SK-N-SH (cell line): ENCODE data around the gene ASPG. TPM values are rescaled to one million over a fixed set of nuclear protein-coding genes. Genes with fewer than 3 reads are reported as not detected.

Experiments used
- CTCF ChIA-PET: fragments of 300-600, 350-600 bp; formaldehyde crosslinking; extraction: SDS; loops from one replicate; lab custom pipeline; 2021; lab: Yijun Ruan, JAX
- POLR2A ChIA-PET: fragments of 350-600 bp; sonication (Branson Sonifier 250); formaldehyde crosslinking; extraction: SDS; loops from one replicate; lab custom pipeline; 2020; ENCODE audit warnings: antibody characterized with exemption, inconsistent platforms; lab: Yijun Ruan, JAX
- DNase-seq: peaks from one replicate; pipeline ENCODE4 v3.0.0; 2012
- H2AFZ ChIP-seq: fragments of 200-600 bp; sonication (generic); 2 replicates; pipeline ENCODE4 v1.8.1; 2016; ENCODE audit warnings: antibody characterized with exemption, mild to moderate bottlenecking, low read depth
- H3F3A ChIP-seq: fragments of 200-600 bp; sonication (generic); replicated peaks from 2 replicates; pipeline ENCODE3; 2016; ENCODE audit warnings: antibody characterized with exemption, mild to moderate bottlenecking; ENCODE audit not compliant: insufficient read depth
- H3K27ac ChIP-seq, 2 experiments: fragments of 200-500 bp in 1 of 2; fragments of 200-600 bp in 1 of 2; sonication (Bioruptor generic) in 1 of 2; sonication (generic), shearing (Covaris generic) in 1 of 2; 2 replicates each; pipeline versions ENCODE4 v1.5.1 to v1.6.1; 2014 to 2016; ENCODE audit warnings: low read depth in 2 of 2, inconsistent platforms in 1 of 2, low read length in 1 of 2, mild to moderate bottlenecking in 1 of 2, mixed read lengths in 1 of 2
- H3K27me3 ChIP-seq: fragments of 200-600 bp; sonication (generic), shearing (Covaris generic); 2 replicates; pipeline ENCODE4 v1.6.1; 2016; ENCODE audit warnings: mixed run types; ENCODE audit not compliant: insufficient read depth
- H3K36me3 ChIP-seq, 2 experiments: fragments of 200-500 bp in 1 of 2; fragments of 200-600 bp in 1 of 2; sonication (Bioruptor generic) in 1 of 2; sonication (generic) in 1 of 2; replicated peaks in 1 of 2; 2 replicates each; pipeline versions ENCODE3 to v1.5.1; 2014 to 2016; ENCODE audit warnings: low read length in 1 of 2, mild to moderate bottlenecking in 1 of 2; ENCODE audit not compliant: insufficient read depth in 2 of 2, control insufficient read depth in 1 of 2
- H3K4me1 ChIP-seq, 2 experiments: fragments of 200-500 bp in 1 of 2; fragments of 200-600 bp in 1 of 2; sonication (Bioruptor generic) in 1 of 2; sonication (generic), shearing (Covaris generic) in 1 of 2; 2 replicates each; pipeline versions ENCODE4 v1.5.1 to v1.6.1; 2014 to 2016; ENCODE audit warnings: low read depth in 1 of 2, low read length in 1 of 2, mixed run types in 1 of 2; ENCODE audit not compliant: insufficient read depth in 2 of 2, control insufficient read depth in 1 of 2
- H3K4me2 ChIP-seq: fragments of 200-600 bp; sonication (generic), shearing (Covaris generic); 2 replicates; pipeline ENCODE4 v1.6.1; 2017; ENCODE audit warnings: mixed run types
- H3K4me3 ChIP-seq, 2 experiments: fragments of 200-500 bp in 1 of 2; fragments of 200-600 bp in 1 of 2; sonication (Bioruptor generic) in 1 of 2; sonication (generic), shearing (Covaris generic) in 1 of 2; 2 replicates each; pipeline versions ENCODE4 v1.5.1 to v1.8.1; 2014 to 2016; ENCODE audit warnings: low read depth in 2 of 2, inconsistent platforms in 1 of 2, low read length in 1 of 2, mild to moderate bottlenecking in 1 of 2, mixed read lengths in 1 of 2, moderate library complexity in 1 of 2
- H3K79me2 ChIP-seq: fragments of 200-600 bp; sonication (generic); 2 replicates; pipeline ENCODE4 v1.8.1; 2017; ENCODE audit warnings: mild to moderate bottlenecking; ENCODE audit not compliant: insufficient read depth
- H3K9ac ChIP-seq: fragments of 200-600 bp; sonication (generic); 2 replicates; pipeline ENCODE4 v1.6.1; 2017; ENCODE audit warnings: mixed run types
- H3K9me2 ChIP-seq: fragments of 200-600 bp; sonication (generic); 2 replicates; pipeline ENCODE4 v1.6.1; 2017; ENCODE audit warnings: mixed run types
- H3K9me3 ChIP-seq: fragments of 200-600 bp; sonication (generic); 2 replicates; pipeline ENCODE4 v1.6.1; 2017; ENCODE audit warnings: mixed run types, mild to moderate bottlenecking, moderate library complexity
- H4K20me1 ChIP-seq: fragments of 200-600 bp; sonication (generic); 2 replicates; pipeline ENCODE4 v1.6.1; 2017; ENCODE audit warnings: mild to moderate bottlenecking, mixed run types; ENCODE audit not compliant: insufficient read depth
- CHD2 ChIP-seq: fragments of 150-350 bp; IDR thresholded peaks from 2 replicates; pipeline ENCODE4 v1.6.1; 2018; ENCODE audit warnings: low read length; ENCODE audit not compliant: partially characterized antibody
- ELF1 ChIP-seq: IDR thresholded peaks from 2 replicates; pipeline ENCODE4 v1.4.0; 2012
- EP300 ChIP-seq, 2 experiments: IDR thresholded peaks; 2 replicates each; pipeline versions ENCODE4 v1.4.0 to v1.6.1; 2012; ENCODE audit warnings: borderline replicate concordance in 1 of 2, low read depth in 1 of 2, low read length in 1 of 2
- EZH2phosphoT487 ChIP-seq: fragments of 200-600 bp; sonication (generic); IDR thresholded peaks from 2 replicates; pipeline ENCODE4 v1.6.1; 2017; ENCODE audit warnings: low read depth, mixed run types, mild to moderate bottlenecking, antibody characterized with exemption, moderate library complexity, borderline replicate concordance
- FOXJ3 ChIP-seq: sonication (generic); formaldehyde crosslinking; IDR thresholded peaks from 2 replicates; pipeline ENCODE4 v1.5.1; 2020; ENCODE audit warnings: mild to moderate bottlenecking, missing genetic modification reagents
- GATA2 ChIP-seq: sonication (generic); formaldehyde crosslinking; IDR thresholded peaks from 2 replicates; pipeline ENCODE4 v1.5.0; 2020; ENCODE audit warnings: mild to moderate bottlenecking, missing genetic modification reagents
- JUND ChIP-seq: IDR thresholded peaks from 2 replicates; pipeline ENCODE4 v1.4.0; 2012
- MXI1 ChIP-seq: IDR thresholded peaks from 2 replicates; pipeline ENCODE4 v1.6.1; 2012; ENCODE audit warnings: mild to moderate bottlenecking, low read depth, low read length, improper control_type of control experiment
- NRF1 ChIP-seq: IDR thresholded peaks from 2 replicates; pipeline ENCODE4 v1.6.1; 2012; ENCODE audit warnings: low read depth, mild to moderate bottlenecking, low read length
- RAD21 ChIP-seq: IDR thresholded peaks from 2 replicates; pipeline ENCODE4 v1.6.1; 2012; ENCODE audit warnings: mild to moderate bottlenecking, low read length
- RFX5 ChIP-seq: IDR thresholded peaks from 2 replicates; pipeline ENCODE4 v1.6.1; 2012; ENCODE audit warnings: mild to moderate bottlenecking, improper control_type of control experiment, low read length
- SMC3 ChIP-seq: IDR thresholded peaks from 2 replicates; pipeline ENCODE4 v1.6.1; 2012; ENCODE audit warnings: low read depth, low read length, improper control_type of control experiment
- TAF1 ChIP-seq: IDR thresholded peaks from 2 replicates; pipeline ENCODE4 v1.6.1; 2012; ENCODE audit warnings: low read depth, mild to moderate bottlenecking, low read length, moderate library complexity, borderline replicate concordance
- WGBS: methylation state at CpG from one replicate; pipeline ENCODE4 v1.1.6; 2017; ENCODE audit warnings: low lambda C conversion rate; 5-methylcytosine and 5-hydroxymethylcytosine counted together
- polyA plus RNA-seq, 3 experiments: library from polyadenylated mRNA; depleted of rRNA; stranded (reverse); fragments of >200 nt; gene quantifications; 2 replicates each; pipeline ENCODE4 v1.2.3, GENCODE V29; 2012
- TF ChIP-seq, protein P1 (sequence below): fragments of 200-600 bp; sonication (generic); IDR thresholded peaks from 2 replicates; pipeline ENCODE4 v1.6.1; 2017; ENCODE audit warnings: antibody characterized with exemption, mild to moderate bottlenecking, moderate library complexity
- TF ChIP-seq, protein P2 (sequence below): fragments of 150-350 bp; IDR thresholded peaks from 2 replicates; pipeline ENCODE4 v1.6.1; 2017; ENCODE audit warnings: antibody characterized with exemption, low read length, low read depth, borderline replicate concordance
- TF ChIP-seq, protein P3 (sequence below): IDR thresholded peaks from 2 replicates; pipeline ENCODE4; 2012
- TF ChIP-seq, protein P4 (sequence below): IDR thresholded peaks from 2 replicates; pipeline ENCODE4 v1.4.0; 2012; ENCODE audit warnings: low read depth

Gene ASPG
- polyA plus RNA-seq, 1 of the 3 experiments (the other 2 are of a cell fraction), result not detected

DNA sequence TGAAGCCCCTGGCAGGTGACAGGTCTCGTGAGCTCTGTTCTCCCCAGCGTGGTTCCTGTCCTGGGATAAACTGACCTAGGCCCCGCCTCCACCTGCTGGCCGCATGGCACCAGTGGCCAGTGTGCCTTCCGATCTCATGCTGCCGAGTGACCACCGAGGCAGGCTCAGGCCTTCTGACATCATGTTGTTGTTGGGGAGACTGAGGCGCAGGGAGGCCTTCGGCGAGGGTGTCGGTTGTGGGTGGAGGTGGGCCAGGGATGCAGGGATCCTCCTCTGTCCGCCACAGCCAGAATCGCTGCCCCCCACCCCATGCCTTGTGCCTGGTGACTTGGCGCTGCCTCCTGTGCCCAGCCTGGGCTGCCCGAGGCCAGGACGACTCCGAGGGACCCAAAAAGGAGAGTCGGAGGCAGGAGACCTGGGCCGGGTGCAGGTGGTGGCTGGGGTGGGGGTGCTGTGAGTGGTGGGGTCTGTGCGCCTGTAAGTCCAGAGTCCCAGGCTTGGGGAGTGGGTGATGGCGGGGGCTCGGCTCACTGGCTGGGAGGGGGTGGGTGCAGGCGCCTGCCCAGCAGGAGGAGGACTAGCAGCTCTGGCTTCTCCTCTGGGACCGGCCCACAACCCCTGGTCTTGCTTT is 24.3 kb downstream of the ASPG start (continued):
- TF ChIP-seq, protein P1, sequence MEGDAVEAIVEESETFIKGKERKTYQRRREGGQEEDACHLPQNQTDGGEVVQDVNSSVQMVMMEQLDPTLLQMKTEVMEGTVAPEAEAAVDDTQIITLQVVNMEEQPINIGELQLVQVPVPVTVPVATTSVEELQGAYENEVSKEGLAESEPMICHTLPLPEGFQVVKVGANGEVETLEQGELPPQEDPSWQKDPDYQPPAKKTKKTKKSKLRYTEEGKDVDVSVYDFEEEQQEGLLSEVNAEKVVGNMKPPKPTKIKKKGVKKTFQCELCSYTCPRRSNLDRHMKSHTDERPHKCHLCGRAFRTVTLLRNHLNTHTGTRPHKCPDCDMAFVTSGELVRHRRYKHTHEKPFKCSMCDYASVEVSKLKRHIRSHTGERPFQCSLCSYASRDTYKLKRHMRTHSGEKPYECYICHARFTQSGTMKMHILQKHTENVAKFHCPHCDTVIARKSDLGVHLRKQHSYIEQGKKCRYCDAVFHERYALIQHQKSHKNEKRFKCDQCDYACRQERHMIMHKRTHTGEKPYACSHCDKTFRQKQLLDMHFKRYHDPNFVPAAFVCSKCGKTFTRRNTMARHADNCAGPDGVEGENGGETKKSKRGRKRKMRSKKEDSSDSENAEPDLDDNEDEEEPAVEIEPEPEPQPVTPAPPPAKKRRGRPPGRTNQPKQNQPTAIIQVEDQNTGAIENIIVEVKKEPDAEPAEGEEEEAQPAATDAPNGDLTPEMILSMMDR, result no peak
- TF ChIP-seq, all 33 proteins: peak for 0

DNA sequence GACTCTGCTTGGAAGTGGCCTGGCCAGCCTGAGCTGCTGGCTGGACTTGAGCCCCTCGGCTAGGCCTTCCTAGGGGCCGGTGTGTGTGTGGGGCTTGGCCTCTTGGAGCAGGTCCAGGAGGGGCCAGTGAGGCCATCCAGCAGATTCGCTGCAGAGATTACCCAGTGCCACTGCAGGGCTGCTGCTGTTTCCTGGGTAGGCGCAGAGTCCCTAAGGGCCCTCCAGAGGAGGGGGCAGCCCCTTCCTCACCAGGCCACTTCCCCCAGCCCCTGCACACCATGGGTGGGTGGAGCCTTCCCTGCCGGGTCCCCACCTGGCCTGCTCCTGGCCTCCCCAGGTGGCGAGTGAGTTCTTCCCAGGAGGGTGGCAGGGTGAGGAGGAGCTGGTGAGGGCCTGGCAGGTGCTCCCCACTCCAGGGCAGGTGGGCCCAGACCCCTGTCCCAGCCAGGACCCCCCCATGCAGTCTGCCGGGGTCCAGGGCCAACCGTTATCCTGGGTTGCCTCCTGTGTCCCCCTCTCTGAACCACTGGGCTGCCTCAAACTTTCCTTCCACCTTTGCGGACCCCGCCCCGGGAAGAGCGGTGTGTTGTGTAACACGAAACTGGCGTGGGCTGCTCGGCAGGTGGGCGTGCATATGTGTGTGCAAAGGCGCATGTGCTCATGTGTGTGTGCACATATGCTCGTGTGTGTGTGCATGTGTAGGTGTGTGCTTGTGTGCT is 25.1 kb downstream of the ASPG start:
- Histone ChIP-seq H3K4me2 (no peak overlapping the region), H4K20me1 (no peaks in the 10 kb centered on the region), H3K4me1 (peaks cover 0 to 13% of the 10 kb centered on the region in 2 experiments; a peak in 1 of 4 replicates), H3K9ac (no peak overlapping the region), H3K27ac (no peak overlapping the region), H3K79me2 (no peaks in the 10 kb centered on the region), H3K27me3 (no peaks in the 10 kb centered on the region), H3K9me3 (no peaks in the 10 kb centered on the region), H3K4me3 (no peak overlapping the region), H3F3A (no peaks in the 10 kb centered on the region), H3K9me2 (no peaks in the 10 kb centered on the region), H2AFZ (no peak overlapping the region), H3K36me3 (no peaks in the 10 kb centered on the region)
- ChIA-PET CTCF (interaction anchor here (1.3 to 4.5 kb wide), 3 partner anchors 12 to 33 kb away, joined by 3 to 16 read pairs (median 13); no protein-coding TSS in a partner anchor), POLR2A (no interaction called here)
- peak; percentile 87 for DNase-seq
- TF ChIP-seq GATA2, result peak; percentile 90
- TF ChIP-seq EZH2phosphoT487, result no peak
- no peak for TF ChIP-seq JUND
- no peak for TF ChIP-seq CHD2
- 70% methylated on average over 11 of the region's 18 CpGs for WGBS

DNA sequence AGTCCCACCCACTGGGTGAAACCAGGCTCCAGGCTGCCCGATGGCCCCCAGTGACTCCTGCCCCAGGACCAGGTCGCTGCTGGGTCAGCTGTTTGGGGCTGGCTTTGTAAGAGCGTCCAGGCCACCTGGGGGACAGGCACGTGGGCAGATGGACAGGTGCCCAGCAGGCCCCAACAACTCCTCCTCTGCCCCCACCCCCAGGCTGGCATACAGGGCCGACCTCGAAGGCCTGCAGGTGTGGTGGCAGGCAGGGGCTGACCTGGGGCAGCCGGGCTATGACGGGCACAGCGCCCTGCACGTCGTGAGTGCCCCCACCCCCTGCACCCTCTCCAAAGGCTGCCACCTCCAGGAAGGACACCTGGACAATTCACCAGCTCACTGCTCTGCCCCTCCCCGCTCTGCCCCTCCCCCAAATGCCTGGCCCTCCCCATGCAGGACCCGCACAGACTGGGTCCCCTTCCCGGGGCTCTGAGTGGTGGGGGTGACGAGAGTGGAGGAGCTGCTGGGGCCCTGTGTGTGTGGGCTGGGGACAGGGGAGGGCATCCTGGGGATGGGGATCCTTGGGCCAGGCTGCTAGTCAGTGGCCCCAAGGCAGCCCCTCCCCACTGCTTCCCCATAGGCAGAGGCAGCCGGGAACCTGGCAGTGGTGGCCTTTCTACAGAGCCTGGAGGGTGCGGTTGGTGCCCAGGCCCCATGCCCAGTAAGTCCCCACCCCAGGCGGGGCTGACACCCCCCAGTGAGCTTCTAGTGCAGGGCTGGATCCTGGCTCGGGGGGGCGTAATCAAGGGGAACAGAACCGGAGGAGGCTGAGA is 26.0 kb downstream of the ASPG start:
- ChIA-PET CTCF (interaction anchor here (1.0 to 4.5 kb wide), 6 partner anchors 13 to 540 kb away, joined by 3 to 16 read pairs (median 6); no protein-coding TSS in a partner anchor), POLR2A (no interaction called here)
- no peak for DNase-seq
- Histone ChIP-seq H3K27me3 (no peaks in the 10 kb centered on the region), H4K20me1 (no peaks in the 10 kb centered on the region), H3K9me2 (no peaks in the 10 kb centered on the region), H3K4me2 (no peak overlapping the region), H3K4me3 (no peak overlapping the region), H3K36me3 (no peaks in the 10 kb centered on the region), H2AFZ (no peak overlapping the region), H3K27ac (no peak overlapping the region), H3K9ac (no peak overlapping the region), H3K9me3 (no peaks in the 10 kb centered on the region), H3F3A (no peaks in the 10 kb centered on the region), H3K4me1 (peaks cover 0 to 13% of the 10 kb centered on the region in 2 experiments; a peak in 1 of 4 replicates), H3K79me2 (no peaks in the 10 kb centered on the region)
- 73% methylated on average over 9 of the region's 21 CpGs for WGBS
- TF ChIP-seq SMC3 (no peak), MXI1 (no peak), FOXJ3 (CRISPR knock-in tag) (no peak), EZH2phosphoT487 (no peak), EP300 (IDR thresholded peaks at IDR 0.05; ENCODE audit: borderline replicate concordance in 1 of 2, low read depth in 1 of 2, low read length in 1 of 2) (no peak), ELF1 (no peak), NRF1 (no peak), RFX5 (no peak), TAF1 (no peak), RAD21 (no peak)
- TF ChIP-seq, protein P2, sequence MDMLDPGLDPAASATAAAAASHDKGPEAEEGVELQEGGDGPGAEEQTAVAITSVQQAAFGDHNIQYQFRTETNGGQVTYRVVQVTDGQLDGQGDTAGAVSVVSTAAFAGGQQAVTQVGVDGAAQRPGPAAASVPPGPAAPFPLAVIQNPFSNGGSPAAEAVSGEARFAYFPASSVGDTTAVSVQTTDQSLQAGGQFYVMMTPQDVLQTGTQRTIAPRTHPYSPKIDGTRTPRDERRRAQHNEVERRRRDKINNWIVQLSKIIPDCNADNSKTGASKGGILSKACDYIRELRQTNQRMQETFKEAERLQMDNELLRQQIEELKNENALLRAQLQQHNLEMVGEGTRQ, result no peak
- TF ChIP-seq, protein P3, sequence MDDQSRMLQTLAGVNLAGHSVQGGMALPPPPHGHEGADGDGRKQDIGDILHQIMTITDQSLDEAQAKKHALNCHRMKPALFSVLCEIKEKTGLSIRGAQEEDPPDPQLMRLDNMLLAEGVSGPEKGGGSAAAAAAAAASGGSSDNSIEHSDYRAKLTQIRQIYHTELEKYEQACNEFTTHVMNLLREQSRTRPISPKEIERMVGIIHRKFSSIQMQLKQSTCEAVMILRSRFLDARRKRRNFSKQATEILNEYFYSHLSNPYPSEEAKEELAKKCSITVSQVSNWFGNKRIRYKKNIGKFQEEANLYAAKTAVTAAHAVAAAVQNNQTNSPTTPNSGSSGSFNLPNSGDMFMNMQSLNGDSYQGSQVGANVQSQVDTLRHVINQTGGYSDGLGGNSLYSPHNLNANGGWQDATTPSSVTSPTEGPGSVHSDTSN, result no peak
- TF ChIP-seq, protein P4, sequence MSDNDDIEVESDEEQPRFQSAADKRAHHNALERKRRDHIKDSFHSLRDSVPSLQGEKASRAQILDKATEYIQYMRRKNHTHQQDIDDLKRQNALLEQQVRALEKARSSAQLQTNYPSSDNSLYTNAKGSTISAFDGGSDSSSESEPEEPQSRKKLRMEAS, result no peak
